GM18909 (cell line): ENCODE data around the gene DPP4.
"Not testable (repeated sequence)": the region's sequence is repeated elsewhere in the genome, so short reads cannot be mapped to it uniquely, and the experiment has no call there.

Experiments
- ATAC-seq: cut with Tn5 transposase; IDR thresholded peaks from one replicate; pipeline ENCODE4 v1.9.1; 2021; ENCODE audit warnings: mild to moderate bottlenecking; ENCODE audit not compliant: unreplicated experiment, poor library complexity

Gene DPP4

GRCh38 chr2:161971551-161971950, 102.5 kb downstream of the DPP4 start:
- no peak for ATAC-seq

- ATAC-seq, result no peak
Measured at GRCh38 chr2:161969159-161969558, 104.9 kb downstream of the DPP4 start.

GRCh38 chr2:161965994-161966393, 108.0 kb downstream of the DPP4 start:
- no peak for ATAC-seq

GRCh38 chr2:161964160-161964559, 109.9 kb downstream of the DPP4 start:
- no peak for ATAC-seq

- ATAC-seq, result no peak
Measured at GRCh38 chr2:161962160-161962559, 111.9 kb downstream of the DPP4 start.

GRCh38 chr2:161961061-161961460, 113.0 kb downstream of the DPP4 start:
- ATAC-seq, result no peak

GRCh38 chr2:161956738-161957137, 117.3 kb downstream of the DPP4 start:
- ATAC-seq, result no peak

GRCh38 chr2:161955211-161955610, 118.8 kb downstream of the DPP4 start:
- ATAC-seq, result no peak

GRCh38 chr2:161954103-161954502, 119.9 kb downstream of the DPP4 start:
- ATAC-seq, result no peak

- not testable (repeated sequence) for ATAC-seq
Measured at GRCh38 chr2:161953367-161953766, 120.6 kb downstream of the DPP4 start.

GRCh38 chr2:161952783-161953191, 121.2 kb downstream of the DPP4 start:
- no peak for ATAC-seq

GRCh38 chr2:161947836-161948235, 126.2 kb downstream of the DPP4 start:
- no peak for ATAC-seq

GRCh38 chr2:161947406-161947805, 126.6 kb downstream of the DPP4 start:
- ATAC-seq, result no peak

GRCh38 chr2:161946489-161947107, 127.4 kb downstream of the DPP4 start:
- no peak for ATAC-seq

- ATAC-seq, result no peak
Measured at GRCh38 chr2:161943011-161943410, 131.0 kb downstream of the DPP4 start.
